ENCODE results near the gene CFAP298. TPM values are rescaled to one million over a fixed set of nuclear protein-coding genes. Genes with fewer than 3 reads are reported as not detected.

Gene CFAP298
- total and polyA plus RNA-seq, 2 of the 13 experiments (the other 11 are each of a cell fraction or from before 2014, with no cell fraction given) = 21.2 to 62.2 TPM

DNA sequence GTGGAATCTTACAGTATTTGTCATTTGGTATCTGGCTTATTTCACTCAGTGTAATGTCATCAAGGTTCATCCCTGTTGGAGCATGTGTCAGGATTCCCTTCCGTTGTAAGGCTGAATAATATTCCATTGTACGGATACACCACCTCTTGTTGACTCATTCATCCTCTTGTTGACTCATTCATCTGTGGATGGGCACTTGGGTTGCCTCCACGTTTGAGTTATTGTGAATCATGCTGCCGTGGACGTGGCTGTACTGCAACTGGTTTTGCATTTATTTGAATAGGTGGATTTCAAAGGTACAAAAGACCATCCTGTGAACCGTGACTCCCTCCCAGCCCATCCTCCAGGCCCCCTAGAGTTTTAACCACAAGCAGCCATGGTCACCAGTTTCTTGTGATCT, 15.0 kb downstream of the CFAP298 start (continued):
- TF ChIP-seq NR2F6 (IDR thresholded peaks at IDR 0.05) (peak; percentile 62), NR2F6 (CRISPR knock-in tag; IDR thresholded peaks at IDR 0.05) (peak; percentile 73), ZNF343 (CRISPR knock-in tag; IDR thresholded peaks at IDR 0.05) (no peak), JUNB (CRISPR knock-in tag; IDR thresholded peaks at IDR 0.05; ENCODE audit: borderline replicate concordance) (peak; percentile 83), STAG1 (CRISPR knock-in tag; IDR thresholded peaks at IDR 0.05) (no peak; the same call in 1 of the 2 replicates), ZNF562 (CRISPR knock-in tag; IDR thresholded peaks at IDR 0.05; ENCODE audit: borderline replicate concordance) (no peak), HNRNPH1 (optimal IDR thresholded peaks at IDR 0.05; ENCODE audit: low read depth, low read length) (no peak), ZFP1 (CRISPR knock-in tag; IDR thresholded peaks at IDR 0.05) (no peak), ASH2L (IDR thresholded peaks at IDR 0.05; ENCODE audit: insufficient read length, low read depth, low read length) (peak; percentile 54), ZKSCAN8 (CRISPR knock-in tag; IDR thresholded peaks at IDR 0.05; ENCODE audit: borderline replicate concordance) (no peak), ZNF24 (IDR thresholded peaks at IDR 0.05) (no peak), ZNF441 (CRISPR knock-in tag; IDR thresholded peaks at IDR 0.05; ENCODE audit: borderline replicate concordance) (no peak), CREB1 (IDR thresholded peaks at IDR 0.05) (0 out of 2 replicates have a peak, but pooled peaks have one; percentile 8), CREB1 (CRISPR knock-in tag; IDR thresholded peaks at IDR 0.05) (peak; percentile 45; the same call in 1 of the 2 replicates), ZNF292 (CRISPR knock-in tag; IDR thresholded peaks at IDR 0.05; ENCODE audit: borderline replicate concordance, low read depth) (peak; percentile 39; the same call in 1 of the 2 replicates), HDAC1 (CRISPR knock-in tag; IDR thresholded peaks at IDR 0.05) (peak; percentile 53; the same call in 1 of the 2 replicates), ZNF589 (CRISPR knock-in tag; conservative IDR thresholded peaks at IDR 0.05) (0 out of 2 replicates have a peak, but pooled peaks have one; percentile 40), ZNF614 (CRISPR knock-in tag; IDR thresholded peaks at IDR 0.05; ENCODE audit: borderline replicate concordance) (0 out of 2 replicates have a peak, but pooled peaks have one; percentile 20), TMF1 (CRISPR knock-in tag; IDR thresholded peaks at IDR 0.05; ENCODE audit: low read depth) (no peak), TEAD2 (CRISPR knock-in tag; IDR thresholded peaks at IDR 0.05) (no peak), ATRX (CRISPR knock-in tag; IDR thresholded peaks at IDR 0.05; ENCODE audit: borderline replicate concordance) (no peak)
- TF ChIP-seq, protein P1, sequence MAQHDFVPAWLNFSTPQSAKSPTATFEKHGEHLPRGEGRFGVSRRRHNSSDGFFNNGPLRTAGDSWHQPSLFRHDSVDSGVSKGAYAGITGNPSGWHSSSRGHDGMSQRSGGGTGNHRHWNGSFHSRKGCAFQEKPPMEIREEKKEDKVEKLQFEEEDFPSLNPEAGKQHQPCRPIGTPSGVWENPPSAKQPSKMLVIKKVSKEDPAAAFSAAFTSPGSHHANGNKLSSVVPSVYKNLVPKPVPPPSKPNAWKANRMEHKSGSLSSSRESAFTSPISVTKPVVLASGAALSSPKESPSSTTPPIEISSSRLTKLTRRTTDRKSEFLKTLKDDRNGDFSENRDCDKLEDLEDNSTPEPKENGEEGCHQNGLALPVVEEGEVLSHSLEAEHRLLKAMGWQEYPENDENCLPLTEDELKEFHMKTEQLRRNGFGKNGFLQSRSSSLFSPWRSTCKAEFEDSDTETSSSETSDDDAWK (CRISPR knock-in tag; IDR thresholded peaks at IDR 0.05) = no peak
- TF ChIP-seq, protein P2, sequence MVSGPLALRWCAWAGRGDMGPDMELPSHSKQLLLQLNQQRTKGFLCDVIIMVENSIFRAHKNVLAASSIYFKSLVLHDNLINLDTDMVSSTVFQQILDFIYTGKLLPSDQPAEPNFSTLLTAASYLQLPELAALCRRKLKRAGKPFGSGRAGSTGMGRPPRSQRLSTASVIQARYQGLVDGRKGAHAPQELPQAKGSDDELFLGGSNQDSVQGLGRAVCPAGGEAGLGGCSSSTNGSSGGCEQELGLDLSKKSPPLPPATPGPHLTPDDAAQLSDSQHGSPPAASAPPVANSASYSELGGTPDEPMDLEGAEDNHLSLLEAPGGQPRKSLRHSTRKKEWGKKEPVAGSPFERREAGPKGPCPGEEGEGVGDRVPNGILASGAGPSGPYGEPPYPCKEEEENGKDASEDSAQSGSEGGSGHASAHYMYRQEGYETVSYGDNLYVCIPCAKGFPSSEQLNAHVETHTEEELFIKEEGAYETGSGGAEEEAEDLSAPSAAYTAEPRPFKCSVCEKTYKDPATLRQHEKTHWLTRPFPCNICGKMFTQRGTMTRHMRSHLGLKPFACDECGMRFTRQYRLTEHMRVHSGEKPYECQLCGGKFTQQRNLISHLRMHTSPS (CRISPR knock-in tag; IDR thresholded peaks at IDR 0.05; ENCODE audit: low read depth) = peak; percentile 43; the same call in 1 of the 2 replicates
- TF ChIP-seq, protein P3, sequence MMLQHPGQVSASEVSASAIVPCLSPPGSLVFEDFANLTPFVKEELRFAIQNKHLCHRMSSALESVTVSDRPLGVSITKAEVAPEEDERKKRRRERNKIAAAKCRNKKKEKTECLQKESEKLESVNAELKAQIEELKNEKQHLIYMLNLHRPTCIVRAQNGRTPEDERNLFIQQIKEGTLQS (CRISPR knock-in tag; IDR thresholded peaks at IDR 0.05) = peak; percentile 74
- TF ChIP-seq, protein P4, sequence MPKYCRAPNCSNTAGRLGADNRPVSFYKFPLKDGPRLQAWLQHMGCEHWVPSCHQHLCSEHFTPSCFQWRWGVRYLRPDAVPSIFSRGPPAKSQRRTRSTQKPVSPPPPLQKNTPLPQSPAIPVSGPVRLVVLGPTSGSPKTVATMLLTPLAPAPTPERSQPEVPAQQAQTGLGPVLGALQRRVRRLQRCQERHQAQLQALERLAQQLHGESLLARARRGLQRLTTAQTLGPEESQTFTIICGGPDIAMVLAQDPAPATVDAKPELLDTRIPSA (CRISPR knock-in tag; IDR thresholded peaks at IDR 0.05; ENCODE audit: borderline replicate concordance) = no peak
- TF ChIP-seq, protein P5, sequence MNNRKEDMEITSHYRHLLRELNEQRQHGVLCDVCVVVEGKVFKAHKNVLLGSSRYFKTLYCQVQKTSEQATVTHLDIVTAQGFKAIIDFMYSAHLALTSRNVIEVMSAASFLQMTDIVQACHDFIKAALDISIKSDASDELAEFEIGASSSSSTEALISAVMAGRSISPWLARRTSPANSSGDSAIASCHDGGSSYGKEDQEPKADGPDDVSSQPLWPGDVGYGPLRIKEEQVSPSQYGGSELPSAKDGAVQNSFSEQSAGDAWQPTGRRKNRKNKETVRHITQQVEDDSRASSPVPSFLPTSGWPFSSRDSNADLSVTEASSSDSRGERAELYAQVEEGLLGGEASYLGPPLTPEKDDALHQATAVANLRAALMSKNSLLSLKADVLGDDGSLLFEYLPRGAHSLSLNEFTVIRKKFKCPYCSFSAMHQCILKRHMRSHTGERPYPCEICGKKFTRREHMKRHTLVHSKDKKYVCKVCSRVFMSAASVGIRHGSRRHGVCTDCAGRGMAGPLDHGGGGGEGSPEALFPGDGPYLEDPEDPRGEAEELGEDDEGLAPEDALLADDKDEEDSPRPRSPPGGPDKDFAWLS (CRISPR knock-in tag; IDR thresholded peaks at IDR 0.05; ENCODE audit: borderline replicate concordance) = no peak
- TF ChIP-seq, protein P6, sequence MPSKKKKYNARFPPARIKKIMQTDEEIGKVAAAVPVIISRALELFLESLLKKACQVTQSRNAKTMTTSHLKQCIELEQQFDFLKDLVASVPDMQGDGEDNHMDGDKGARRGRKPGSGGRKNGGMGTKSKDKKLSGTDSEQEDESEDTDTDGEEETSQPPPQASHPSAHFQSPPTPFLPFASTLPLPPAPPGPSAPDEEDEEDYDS (CRISPR knock-in tag; IDR thresholded peaks at IDR 0.05) = 0 out of 2 replicates have a peak, but pooled peaks have one; percentile 23

Measured in HepG2 (cell line).